Measurements from ENCODE around the gene DNAL1.

Gene DNAL1

GRCh38 chr14:73742520-73743238 lies 97.9 kb downstream of the DNAL1 start:
- Mint-ChIP-seq H3K27me3 (no peaks in the 10 kb centered on the region), H3K36me3 (peaks cover 2% of the 10 kb centered on the region), H3K4me1 (peaks cover 62% of the 10 kb centered on the region), H3K27ac (peak overlapping the region; percentile 90), H3K9me3 (no peaks in the 10 kb centered on the region), H3K4me3 (peak overlapping the region; percentile 82)
- ATAC-seq (ENCODE audit: low read depth), result no peak
- no peak for DNase-seq (ENCODE audit: low spot score in 2 of 2)

- Mint-ChIP-seq H3K4me1 (peaks cover 65% of the 10 kb centered on the region), H3K27me3 (no peaks in the 10 kb centered on the region), H3K36me3 (peaks cover 2% of the 10 kb centered on the region), H3K27ac (peak overlapping the region; percentile 90), H3K9me3 (no peaks in the 10 kb centered on the region), H3K4me3 (peak overlapping the region; percentile 82)
- no peak for DNase-seq (ENCODE audit: low spot score in 2 of 2)
- peak; percentile 67 for ATAC-seq (ENCODE audit: low read depth)
Observed at GRCh38 chr14:73743431-73743931, 98.7 kb downstream of the DNAL1 start.

- Mint-ChIP-seq H3K27me3 (no peaks in the 10 kb centered on the region), H3K4me3 (peak overlapping the region; percentile 82), H3K36me3 (peaks cover 2% of the 10 kb centered on the region), H3K4me1 (peaks cover 69% of the 10 kb centered on the region), H3K27ac (peak overlapping the region; percentile 90), H3K9me3 (no peaks in the 10 kb centered on the region)
- ATAC-seq (ENCODE audit: low read depth) (no peak), DNase-seq (ENCODE audit: low spot score in 2 of 2) (no peak)
Observed at GRCh38 chr14:73744175-73744867, 99.5 kb downstream of the DNAL1 start.

- no peaks in the 10 kb centered on the region for H3K27me3 Mint-ChIP-seq
- peaks cover 2% of the 10 kb centered on the region for H3K36me3 Mint-ChIP-seq
- peak overlapping the region; percentile 82 for H3K4me3 Mint-ChIP-seq
- peaks cover 70% of the 10 kb centered on the region for H3K4me1 Mint-ChIP-seq
- ATAC-seq (ENCODE audit: low read depth), result no peak
- DNase-seq (ENCODE audit: low spot score in 2 of 2), result no peak
- peak overlapping the region; percentile 90 for H3K27ac Mint-ChIP-seq
- no peaks in the 10 kb centered on the region for H3K9me3 Mint-ChIP-seq
Observed at GRCh38 chr14:73744874-73745529, 100.2 kb downstream of the DNAL1 start.

GRCh38 chr14:73745571-73746519 lies 101.1 kb downstream of the DNAL1 start:
- Mint-ChIP-seq H3K4me1 (peaks cover 69% of the 10 kb centered on the region), H3K36me3 (peaks cover 2% of the 10 kb centered on the region), H3K27me3 (no peaks in the 10 kb centered on the region), H3K27ac (peak overlapping the region; percentile 90), H3K9me3 (no peaks in the 10 kb centered on the region), H3K4me3 (peak overlapping the region; percentile 68)
- ATAC-seq (ENCODE audit: low read depth), result no peak
- no peak for DNase-seq (ENCODE audit: low spot score in 2 of 2)

- Mint-ChIP-seq H3K9me3 (no peaks in the 10 kb centered on the region), H3K4me3 (peak overlapping the region; percentile 68), H3K27ac (peak overlapping the region; percentile 85), H3K36me3 (peaks cover 2% of the 10 kb centered on the region), H3K4me1 (peaks cover 70% of the 10 kb centered on the region), H3K27me3 (no peaks in the 10 kb centered on the region)
- DNase-seq (ENCODE audit: low spot score in 2 of 2) (no peak), ATAC-seq (ENCODE audit: low read depth) (no peak)
Observed at GRCh38 chr14:73746520-73747378, 102.0 kb downstream of the DNAL1 start.

- no peak for ATAC-seq (ENCODE audit: low read depth)
- Mint-ChIP-seq H3K36me3 (peaks cover 2% of the 10 kb centered on the region), H3K4me1 (peaks cover 69% of the 10 kb centered on the region), H3K27ac (peak overlapping the region; percentile 85), H3K27me3 (no peaks in the 10 kb centered on the region), H3K9me3 (no peaks in the 10 kb centered on the region), H3K4me3 (peak overlapping the region; percentile 68)
- no peak for DNase-seq (ENCODE audit: low spot score in 2 of 2)
Observed at GRCh38 chr14:73747379-73748211, 102.8 kb downstream of the DNAL1 start.

- no peak overlapping the region for H3K4me3 Mint-ChIP-seq
- DNase-seq (ENCODE audit: low spot score in 2 of 2), result no peak
- H3K9me3 Mint-ChIP-seq, result no peaks in the 10 kb centered on the region
- ATAC-seq (ENCODE audit: low read depth), result no peak
- peaks cover 66% of the 10 kb centered on the region for H3K4me1 Mint-ChIP-seq
- peaks cover 2% of the 10 kb centered on the region for H3K36me3 Mint-ChIP-seq
- H3K27me3 Mint-ChIP-seq, result no peaks in the 10 kb centered on the region
- H3K27ac Mint-ChIP-seq, result peak overlapping the region; percentile 85
Observed at GRCh38 chr14:73748858-73749357, 104.1 kb downstream of the DNAL1 start.

GRCh38 chr14:73749706-73750530 lies 105.1 kb downstream of the DNAL1 start:
- DNase-seq (ENCODE audit: low spot score in 2 of 2) (no peak), ATAC-seq (ENCODE audit: low read depth) (no peak)
- Mint-ChIP-seq H3K36me3 (peaks cover 2% of the 10 kb centered on the region), H3K4me3 (peak overlapping the region; percentile 22), H3K9me3 (no peaks in the 10 kb centered on the region), H3K4me1 (peaks cover 66% of the 10 kb centered on the region), H3K27me3 (no peaks in the 10 kb centered on the region), H3K27ac (peak overlapping the region; percentile 90)

- peak overlapping the region; percentile 5 for H3K4me3 Mint-ChIP-seq
Observed at GRCh38 chr14:73750531-73750901, 105.7 kb downstream of the DNAL1 start.

GRCh38 chr14:73751157-73751691 lies 106.4 kb downstream of the DNAL1 start:
- H3K27ac Mint-ChIP-seq, result peak overlapping the region; percentile 90
- H3K27me3 Mint-ChIP-seq, result no peaks in the 10 kb centered on the region
- peak overlapping the region; percentile 83 for H3K4me3 Mint-ChIP-seq
- H3K9me3 Mint-ChIP-seq, result no peaks in the 10 kb centered on the region
- DNase-seq (ENCODE audit: low spot score in 2 of 2) (no peak), ATAC-seq (ENCODE audit: low read depth) (peak; percentile 33)
- H3K4me1 Mint-ChIP-seq, result peaks cover 72% of the 10 kb centered on the region
- H3K36me3 Mint-ChIP-seq, result peaks cover 2% of the 10 kb centered on the region

More at GRCh38 chr14:73750531-73750901, 105.7 kb downstream of the DNAL1 start:
- H3K9me3 Mint-ChIP-seq, result no peaks in the 10 kb centered on the region
- peaks cover 66% of the 10 kb centered on the region for H3K4me1 Mint-ChIP-seq
- no peak for ATAC-seq (ENCODE audit: low read depth)
- peaks cover 2% of the 10 kb centered on the region for H3K36me3 Mint-ChIP-seq
- peak overlapping the region; percentile 90 for H3K27ac Mint-ChIP-seq
- DNase-seq (ENCODE audit: low spot score in 2 of 2), result no peak
- H3K27me3 Mint-ChIP-seq, result no peaks in the 10 kb centered on the region
